GM20000 (cell line): ENCODE measurements around the gene FBXO11.

Source experiments
- DNase-seq: peaks from one replicate; pipeline ENCODE4 v3.0.0; 2012; ENCODE audit warnings: low spot score
- CTCF ChIP-seq: IDR thresholded peaks from 2 replicates; pipeline ENCODE4 v1.5.1; 2012; ENCODE audit warnings: mild to moderate bottlenecking, control low read depth; ENCODE audit errors: extremely low read depth, missing control alignments

Gene FBXO11

DNA sequence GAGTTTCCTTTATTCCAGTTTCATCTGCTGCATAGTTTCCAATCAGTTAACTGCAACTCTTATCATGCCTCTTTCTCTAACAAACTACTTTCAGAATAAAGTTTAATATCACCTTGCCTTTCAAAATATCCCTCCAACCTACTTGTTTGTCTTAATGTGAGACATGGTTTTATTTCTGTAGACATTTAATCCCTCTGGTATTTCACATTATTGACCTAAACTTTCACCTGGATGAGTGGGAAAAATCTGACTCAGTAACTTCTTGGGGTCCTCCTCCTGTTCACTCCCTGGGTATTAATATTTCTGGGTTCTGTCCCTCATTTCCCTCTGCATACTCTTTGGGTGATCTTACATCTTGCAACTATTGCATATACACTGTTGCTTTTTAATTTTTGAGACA, 95.4 kb downstream of the FBXO11 start:
- DNase-seq: no peak
- no peak for TF ChIP-seq CTCF

DNA sequence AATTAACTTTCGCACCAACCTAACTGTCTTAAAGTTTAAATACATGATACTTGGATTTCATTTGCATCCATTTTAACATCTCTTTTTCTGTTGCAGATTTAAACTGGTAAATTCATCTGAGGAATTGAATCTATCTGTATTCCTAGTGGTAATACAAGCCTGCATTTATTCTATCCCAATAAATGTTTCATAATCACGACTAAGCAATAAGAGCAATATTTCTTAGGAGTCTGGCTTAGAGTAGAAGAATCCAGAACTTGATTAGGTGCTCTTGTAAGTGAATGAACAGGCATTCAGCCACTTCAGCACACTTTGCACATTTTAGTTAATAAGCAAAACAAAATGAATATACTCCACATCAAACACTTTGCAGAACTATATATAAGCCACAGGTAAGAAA, 96.4 kb downstream of the FBXO11 start:
- TF ChIP-seq CTCF: no peak
- no peak for DNase-seq

- TF ChIP-seq CTCF: no peak
- no peak for DNase-seq
Observed at GRCh38 chr2:47808614-47809013, 97.7 kb downstream of the FBXO11 start.

DNA sequence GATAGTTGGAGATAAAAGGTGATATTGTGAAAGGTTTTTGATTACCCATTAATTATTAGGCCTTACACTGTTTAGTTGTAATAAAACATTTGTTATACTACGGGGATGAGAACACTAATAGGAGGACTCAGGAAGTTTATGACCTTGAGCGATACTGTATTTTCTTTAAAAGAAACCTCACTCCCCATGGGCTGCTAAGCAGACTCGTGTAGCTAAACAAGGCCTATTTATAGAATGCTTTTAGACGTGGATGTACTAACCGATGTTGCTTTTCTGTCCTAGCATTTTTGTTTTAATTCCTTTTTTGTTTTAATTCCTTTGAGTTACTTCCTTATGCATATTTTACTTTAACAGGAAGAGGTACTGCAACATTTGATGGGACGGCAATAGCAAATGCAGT, 100.4 kb downstream of the FBXO11 start:
- no peak for DNase-seq
- no peak for TF ChIP-seq CTCF

DNA sequence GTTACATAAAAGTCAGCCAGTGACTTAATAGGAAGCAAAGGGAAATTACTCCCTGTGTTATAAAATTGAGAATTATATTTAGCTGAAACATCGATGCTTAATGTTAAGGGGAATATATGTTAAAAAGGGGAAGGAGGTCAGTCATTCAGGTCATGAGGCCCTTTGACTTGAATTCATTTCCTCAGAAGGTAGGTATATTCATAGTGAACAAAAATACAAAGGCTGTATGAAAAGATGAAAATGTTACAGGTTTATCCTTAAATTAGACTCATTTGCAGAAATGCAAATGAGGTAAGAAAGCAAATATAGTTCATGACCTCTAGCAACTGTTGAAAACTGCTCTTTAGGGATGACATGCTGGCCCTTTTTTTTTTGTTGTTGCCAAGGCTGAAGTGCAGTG, 102.5 kb downstream of the FBXO11 start:
- TF ChIP-seq CTCF: no peak
- no peak for DNase-seq

GRCh38 chr2:47803363-47803762, 102.9 kb downstream of the FBXO11 start:
- no peak for DNase-seq
- no peak for TF ChIP-seq CTCF

GRCh38 chr2:47801118-47801517, 105.2 kb downstream of the FBXO11 start:
- no peak for TF ChIP-seq CTCF
- no peak for DNase-seq
